ENCODE measurements around the gene SPATS2.
A peak's percentile ranks its signal among the peaks of the same experiment; 100 is the strongest.
"Not testable (repeated sequence)": the region's sequence is repeated elsewhere in the genome, so short reads cannot be mapped to it uniquely, and the experiment has no call there.

Gene SPATS2

DNA sequence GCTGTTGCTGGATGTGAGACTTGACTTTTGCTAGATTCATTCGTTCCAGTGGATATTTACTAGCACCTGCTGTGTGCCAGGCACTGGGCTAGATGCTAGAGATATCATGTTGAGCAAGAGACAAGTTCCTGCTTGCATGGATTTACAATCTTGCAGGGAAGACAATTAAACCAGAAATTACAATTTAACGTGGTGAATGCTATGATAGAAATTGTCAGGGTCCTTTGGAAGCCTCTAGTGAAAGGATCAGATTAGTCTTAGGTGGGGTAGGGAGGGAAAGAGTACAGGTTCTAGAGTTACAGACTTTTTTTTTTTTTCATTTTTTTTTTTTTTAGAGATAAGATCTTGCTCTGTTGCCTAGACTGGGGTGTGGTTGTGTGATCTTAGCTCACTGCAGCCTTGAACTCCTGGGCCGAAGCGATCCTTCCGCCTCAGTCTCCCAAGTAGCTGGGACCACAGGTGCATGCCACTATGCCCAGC lies 36.7 kb downstream of the SPATS2 start:
- no peak for DNase-seq (ENCODE audit: low spot score)
- no peak for FAIRE-seq

DNA sequence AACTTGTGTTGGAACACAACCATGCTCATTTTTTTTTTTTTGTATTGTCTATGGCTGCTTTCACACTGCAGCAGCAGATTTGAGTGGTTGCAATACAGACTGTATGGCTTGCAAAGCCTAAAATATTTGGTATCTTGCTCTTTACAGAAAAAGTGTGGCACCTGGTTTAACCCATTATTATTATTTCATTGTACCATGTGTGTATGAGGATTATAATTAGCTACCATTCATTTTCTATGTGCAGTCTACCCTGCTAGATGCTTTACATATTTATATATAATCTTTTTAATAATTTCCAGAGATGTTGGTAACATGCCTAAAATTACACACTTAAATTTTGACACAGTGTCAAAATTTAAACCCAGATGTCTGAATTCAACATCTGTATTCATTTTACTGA lies 37.7 kb downstream of the SPATS2 start:
- DNase-seq (ENCODE audit: low spot score) (no peak), FAIRE-seq (no peak)

DNA sequence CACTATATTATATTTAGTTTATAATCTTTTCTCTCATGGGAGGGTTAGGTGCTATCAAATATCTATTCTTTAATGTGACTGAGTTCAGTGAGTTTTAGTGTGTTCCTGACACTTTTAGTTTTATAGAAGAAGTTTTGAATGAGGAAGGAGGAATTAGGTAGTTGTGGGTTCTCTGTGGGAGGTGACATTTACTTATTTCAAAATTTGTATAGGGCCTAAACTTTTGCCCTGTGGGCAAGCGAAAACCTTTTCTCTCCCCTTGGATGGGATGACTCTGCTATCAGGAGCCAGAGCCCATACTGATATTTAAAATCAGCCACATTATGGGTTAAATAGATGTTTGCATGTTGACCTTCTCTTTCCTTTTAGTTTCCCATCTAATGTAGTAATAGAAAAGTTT lies 43.6 kb downstream of the SPATS2 start:
- no peak for FAIRE-seq

DNA sequence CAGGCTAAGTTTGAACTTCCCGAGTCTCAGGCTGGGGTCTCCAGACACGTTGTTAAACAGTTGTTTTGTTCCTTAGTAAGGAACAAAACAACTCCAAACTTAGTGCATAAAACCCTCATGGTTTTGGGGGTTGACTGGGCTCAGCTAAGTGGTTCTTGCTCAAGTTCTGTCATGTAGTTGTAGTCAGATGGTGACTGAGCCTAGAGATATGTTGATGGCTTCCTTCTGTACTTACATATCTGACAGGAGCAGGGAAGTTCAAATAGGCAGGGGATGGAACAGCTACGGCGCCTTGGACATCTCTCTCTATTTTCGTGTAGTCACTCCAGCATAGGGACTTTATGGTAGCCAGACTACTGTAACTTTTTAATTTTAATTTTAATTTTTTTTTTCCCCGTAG lies 45.7 kb downstream of the SPATS2 start:
- FAIRE-seq: no peak

More for the DNA sequence above, 43.6 kb downstream of the SPATS2 start:
- DNase-seq (ENCODE audit: low spot score): no peak

DNA sequence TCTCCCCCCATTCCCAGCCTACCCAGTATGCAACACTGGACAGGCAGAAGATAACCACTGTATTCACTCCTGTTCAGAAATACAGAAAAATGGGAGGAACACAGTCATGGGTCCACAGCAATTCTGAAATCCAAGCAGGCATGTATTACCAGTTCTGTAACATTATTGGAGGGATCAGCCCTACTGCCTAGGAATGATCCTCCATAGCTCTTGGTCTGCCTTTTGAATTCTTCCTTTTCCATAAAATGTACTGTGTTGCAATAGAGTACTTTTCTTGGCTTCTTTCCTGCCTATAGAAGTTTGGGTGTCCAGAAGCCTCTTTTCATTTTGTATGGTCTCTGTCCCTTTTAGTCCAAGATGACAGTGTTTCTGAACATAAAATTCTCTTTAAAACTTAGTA lies 46.5 kb downstream of the SPATS2 start:
- FAIRE-seq: no peak
- no peak for DNase-seq (ENCODE audit: low spot score)

More for the DNA sequence above, 45.7 kb downstream of the SPATS2 start:
- DNase-seq (ENCODE audit: low spot score): no peak

DNA sequence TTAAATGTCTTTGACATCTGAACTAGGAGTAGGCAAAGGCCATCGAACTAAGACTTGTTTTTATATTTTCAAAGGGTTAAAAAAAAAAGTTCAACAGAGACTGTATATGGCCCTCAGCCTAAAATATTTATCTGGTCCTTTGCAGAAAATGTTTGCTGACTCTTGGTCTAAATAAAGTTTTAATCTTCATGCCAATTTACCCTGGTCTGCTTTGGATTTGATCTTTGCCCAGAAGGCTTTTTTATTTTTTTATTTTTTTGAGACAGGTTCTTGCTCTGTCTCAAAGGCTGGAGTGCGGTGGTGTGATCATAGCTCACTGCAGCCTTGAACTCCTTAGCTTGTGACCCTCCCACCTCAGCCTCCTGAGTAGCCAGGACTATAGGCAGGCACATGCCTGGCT lies 47.1 kb downstream of the SPATS2 start:
- no peak for DNase-seq (ENCODE audit: low spot score)
- FAIRE-seq: no peak

DNA sequence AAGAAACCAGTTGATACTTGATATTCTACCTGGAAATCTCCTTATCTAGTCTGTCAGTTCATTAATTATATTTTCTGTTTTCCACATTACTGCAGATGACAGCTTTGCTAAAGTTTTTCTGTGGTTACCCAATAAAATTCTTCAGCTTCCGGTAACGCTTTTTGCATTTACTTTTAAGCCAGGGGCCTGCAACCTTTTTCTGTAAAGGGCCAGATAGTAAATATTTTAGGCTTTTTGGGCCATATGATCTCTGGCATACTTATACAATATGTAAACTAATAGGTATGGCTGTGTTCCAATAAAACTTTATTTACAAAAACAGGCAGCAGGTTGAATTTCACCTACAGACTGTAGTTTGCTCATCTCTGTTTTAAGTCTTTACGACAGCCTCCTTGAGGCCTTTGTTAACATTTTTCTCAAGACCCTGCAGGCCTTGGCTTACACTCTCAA lies 48.3 kb downstream of the SPATS2 start:
- no peak for FAIRE-seq
- DNase-seq (ENCODE audit: low spot score): no peak

DNA sequence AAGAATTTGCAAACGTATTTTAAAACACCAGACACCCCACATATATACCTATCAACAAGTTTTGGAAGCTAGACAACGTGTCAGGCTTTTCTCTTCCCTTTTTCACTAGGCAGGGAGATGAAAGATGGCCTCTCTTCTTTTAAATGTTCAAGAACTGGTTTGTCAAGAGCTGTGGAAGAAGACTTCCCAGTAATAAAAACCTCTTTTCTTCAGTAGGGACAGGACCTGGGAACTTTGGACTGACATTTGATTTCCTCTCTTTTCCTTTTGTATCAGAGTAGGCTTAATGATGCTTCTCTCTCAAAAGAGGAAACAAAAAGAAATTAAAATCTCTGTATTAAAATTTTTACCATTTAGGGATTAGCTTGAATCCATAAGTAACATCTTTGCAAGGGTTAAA lies 49.6 kb downstream of the SPATS2 start:
- FAIRE-seq (no peak), DNase-seq (ENCODE audit: low spot score) (no peak)

DNA sequence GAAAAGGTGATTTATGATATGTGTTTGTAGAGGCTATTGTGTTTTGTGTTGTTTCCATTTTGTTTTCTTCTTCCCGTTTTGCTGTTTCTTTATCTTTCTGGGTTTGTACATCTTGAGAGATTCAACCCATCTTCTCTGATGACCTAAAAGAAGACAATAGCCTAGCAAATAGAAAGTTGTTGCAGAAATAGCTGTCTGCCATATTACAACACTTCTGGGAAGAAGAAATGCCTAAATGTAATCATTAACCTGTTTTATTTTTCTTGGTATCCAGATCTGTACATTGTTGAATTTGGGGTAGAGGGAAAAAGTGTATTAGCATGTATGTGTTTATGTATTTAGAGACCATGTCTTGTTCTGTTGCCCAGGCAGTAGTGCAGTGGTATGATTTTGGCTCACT lies 50.3 kb downstream of the SPATS2 start:
- FAIRE-seq (no peak), DNase-seq (ENCODE audit: low spot score) (no peak)

DNA sequence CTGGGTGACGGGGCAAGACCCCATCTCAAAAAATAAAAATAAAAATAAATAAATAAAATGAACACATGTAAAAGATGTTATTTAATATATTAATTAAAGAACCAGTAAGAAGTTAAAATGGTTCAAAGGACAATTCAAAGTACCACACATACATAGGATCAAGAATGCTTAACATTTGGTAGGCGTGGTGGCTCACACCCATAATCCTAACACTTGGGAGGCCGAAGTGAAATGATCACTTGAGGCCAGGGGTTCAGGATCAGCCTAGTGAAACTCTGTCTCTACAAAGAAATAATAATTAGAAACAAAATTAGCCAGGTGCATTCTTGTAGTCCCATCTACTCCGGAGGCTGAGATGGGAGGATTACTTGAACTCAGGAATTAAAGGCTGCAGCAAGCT lies 53.3 kb downstream of the SPATS2 start:
- DNase-seq (ENCODE audit: low spot score): no peak
- FAIRE-seq: no peak

DNA sequence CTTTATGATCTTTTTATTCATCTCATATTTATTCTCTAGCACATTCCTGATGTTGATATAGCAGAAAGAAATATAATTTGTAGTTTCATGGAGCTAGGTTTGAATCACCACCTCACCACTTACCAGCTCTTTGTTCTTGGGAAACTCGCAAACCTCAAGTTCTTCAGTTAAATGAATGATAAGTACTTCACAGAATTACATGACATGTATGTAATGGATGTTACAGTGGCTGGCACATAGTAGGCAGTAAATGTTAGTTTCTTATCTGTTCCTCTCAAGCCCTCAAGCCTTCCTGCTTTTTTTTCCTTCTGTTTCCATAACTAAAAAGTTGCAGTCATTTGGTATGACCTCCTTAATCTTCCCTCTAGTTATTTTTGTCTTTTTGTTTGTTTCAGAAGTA lies 54.9 kb downstream of the SPATS2 start:
- FAIRE-seq (no peak), DNase-seq (ENCODE audit: low spot score) (no peak)

DNA sequence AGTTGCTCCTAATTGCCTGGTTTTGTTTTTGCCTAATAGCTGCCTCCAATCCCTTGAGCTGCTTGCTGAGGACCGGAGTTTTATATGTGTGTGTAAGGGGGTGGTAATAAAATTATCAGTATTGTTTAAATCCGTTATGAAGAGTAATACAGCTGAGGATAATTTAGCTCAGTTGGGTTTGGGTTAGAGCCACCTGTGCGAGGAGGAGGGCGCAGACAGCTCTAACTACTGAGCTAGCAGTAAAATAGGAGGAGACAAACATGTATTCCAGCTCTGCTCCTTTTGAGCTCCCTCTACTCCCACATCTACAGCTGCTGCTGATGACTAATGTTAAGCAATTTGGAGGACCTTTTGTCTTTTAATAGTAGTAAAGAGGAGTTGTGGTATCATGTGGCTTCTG lies 61.5 kb downstream of the SPATS2 start:
- DNase-seq (ENCODE audit: low spot score) (peak; percentile 41), FAIRE-seq (no peak)

DNA sequence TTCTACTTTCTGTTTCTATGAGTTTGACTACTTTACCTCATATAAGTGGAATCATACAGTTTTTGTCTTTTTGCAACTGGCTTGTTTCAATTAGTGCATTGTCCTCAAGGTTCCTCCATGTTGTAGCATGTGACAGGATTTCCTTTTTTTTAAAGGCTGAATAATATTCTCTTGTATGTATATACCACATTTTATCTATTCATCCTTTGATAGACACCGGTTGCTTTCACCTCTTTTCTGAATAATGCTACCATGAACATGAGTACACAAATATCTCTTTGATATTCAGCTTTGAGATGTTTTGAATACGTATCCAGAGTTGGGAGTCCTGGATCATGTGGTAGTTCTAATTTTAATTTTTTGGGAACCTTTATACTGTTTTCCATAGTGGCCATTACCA lies 65.4 kb downstream of the SPATS2 start:
- no peak for FAIRE-seq

DNA sequence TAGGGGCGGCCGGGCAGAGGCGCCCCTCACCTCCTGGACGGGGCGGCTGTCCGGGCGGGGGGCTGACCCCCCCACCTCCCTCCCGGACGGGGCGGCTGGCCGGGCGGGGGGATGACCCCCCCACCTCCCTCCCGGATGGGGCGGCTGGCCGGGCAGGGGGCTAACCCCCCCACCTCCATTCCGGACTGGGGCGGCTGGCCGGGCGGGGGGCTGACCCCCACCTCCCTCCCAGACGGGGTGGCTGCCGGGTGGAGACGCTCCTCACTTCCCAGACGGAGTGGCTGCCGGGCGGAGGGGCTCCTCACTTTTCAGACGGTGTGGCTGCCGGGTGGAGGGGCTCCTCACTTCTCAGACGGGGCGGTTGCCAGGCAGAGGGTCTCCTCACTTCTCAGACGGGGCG lies 69.5 kb downstream of the SPATS2 start:
- not testable (repeated sequence) for DNase-seq (ENCODE audit: low spot score); FAIRE-seq

More for the DNA sequence above, 65.4 kb downstream of the SPATS2 start:
- DNase-seq (ENCODE audit: low spot score): no peak

DNA sequence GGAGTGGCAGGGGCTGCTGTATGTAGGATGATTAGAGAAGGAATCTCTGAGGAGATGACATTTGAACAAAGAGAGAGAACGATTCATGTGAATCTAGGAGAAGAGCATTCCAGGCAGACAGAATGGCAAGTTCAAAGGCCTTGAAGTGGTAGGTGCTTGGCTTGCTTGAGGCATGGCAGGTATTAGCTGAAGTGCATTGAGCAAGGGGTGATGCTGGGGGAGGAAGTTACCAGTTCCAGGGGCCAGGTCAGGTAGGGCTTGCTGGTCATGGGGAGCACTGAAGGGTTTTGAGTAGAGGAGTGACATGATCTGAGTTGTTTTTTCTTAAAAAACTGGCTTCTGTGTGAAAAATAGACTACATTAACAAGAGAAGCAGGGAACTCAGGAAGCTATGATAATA lies 71.8 kb downstream of the SPATS2 start:
- FAIRE-seq (no peak), DNase-seq (ENCODE audit: low spot score) (no peak)

DNA sequence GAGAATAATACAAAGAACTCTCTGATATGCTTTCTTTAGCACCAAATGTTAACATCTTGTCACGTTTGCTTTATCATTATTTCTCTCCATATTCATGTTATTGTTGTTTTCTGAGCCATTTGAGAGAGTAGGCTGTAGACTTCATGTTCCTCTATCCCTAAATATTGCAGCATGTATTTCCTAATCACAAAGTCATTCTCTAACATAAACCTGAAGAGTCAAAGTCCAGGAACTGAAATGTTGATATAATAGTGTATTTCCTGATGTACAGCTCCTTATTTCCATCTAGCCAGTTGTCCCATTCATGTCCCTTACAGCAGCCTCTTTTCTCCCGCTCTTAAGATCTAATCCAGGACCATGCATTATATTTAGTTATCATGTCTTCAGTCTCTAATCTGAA lies 72.8 kb downstream of the SPATS2 start:
- no peak for FAIRE-seq
- DNase-seq (ENCODE audit: low spot score): no peak

DNA sequence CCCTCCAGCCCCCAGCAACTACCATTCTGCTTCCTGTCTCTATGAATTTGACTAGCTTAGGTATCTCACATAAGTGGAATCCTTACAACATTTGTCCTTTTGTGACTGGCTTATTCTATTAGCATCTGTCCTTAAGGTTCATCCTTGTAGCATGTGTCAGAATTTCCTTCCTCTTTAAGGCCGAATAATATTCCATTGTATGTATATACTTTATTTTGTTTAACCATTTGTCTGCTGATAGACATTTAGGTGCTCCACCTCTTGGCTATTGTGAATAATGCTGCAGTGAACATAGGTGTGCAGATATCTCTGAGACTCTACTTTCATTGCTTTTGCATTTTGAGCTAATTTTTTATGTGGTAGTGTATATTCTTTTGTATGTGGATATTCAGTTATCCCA lies 75.7 kb downstream of the SPATS2 start:
- no peak for FAIRE-seq
- DNase-seq (ENCODE audit: low spot score): no peak

DNA sequence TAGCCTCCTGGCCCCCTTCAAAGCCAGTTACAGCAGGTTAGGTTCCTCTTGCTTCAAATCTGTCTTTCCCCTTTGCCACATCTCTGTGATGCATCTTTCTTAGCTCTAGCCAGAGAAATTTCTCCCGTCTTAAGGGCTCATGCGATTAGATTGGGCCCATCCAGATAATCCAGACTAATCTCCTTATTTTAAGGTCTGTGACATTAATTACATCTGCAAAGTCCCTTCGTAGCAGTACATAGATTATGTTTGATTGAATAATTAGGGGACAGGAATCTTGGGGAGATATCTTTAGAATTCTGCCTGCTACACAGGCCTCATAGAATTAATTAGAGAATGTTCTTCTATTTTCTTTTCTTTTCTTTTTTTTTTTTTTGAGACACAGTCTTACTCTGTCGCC lies 79.3 kb downstream of the SPATS2 start:
- FAIRE-seq (no peak), DNase-seq (ENCODE audit: low spot score) (no peak)

DNA sequence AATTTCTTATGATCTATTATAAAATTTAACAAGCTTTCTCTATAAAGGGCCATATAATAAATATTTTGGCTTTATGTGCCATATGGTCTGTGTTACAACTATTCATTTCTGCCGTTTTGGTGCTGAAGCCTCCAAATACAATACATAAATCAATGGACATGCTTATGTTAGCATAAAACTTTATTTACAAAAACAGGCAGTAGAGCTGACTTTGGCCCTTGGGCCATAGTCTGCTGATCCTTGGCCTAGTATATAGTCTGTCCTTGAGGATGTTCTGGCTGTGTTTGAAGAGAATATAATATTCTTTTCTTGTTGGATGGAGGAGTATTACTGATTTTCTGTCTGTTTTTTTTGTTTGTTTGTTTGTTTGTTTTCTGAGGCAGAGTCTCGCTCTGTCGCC lies 81.6 kb downstream of the SPATS2 start:
- FAIRE-seq: no peak
- no peak for DNase-seq (ENCODE audit: low spot score)

DNA sequence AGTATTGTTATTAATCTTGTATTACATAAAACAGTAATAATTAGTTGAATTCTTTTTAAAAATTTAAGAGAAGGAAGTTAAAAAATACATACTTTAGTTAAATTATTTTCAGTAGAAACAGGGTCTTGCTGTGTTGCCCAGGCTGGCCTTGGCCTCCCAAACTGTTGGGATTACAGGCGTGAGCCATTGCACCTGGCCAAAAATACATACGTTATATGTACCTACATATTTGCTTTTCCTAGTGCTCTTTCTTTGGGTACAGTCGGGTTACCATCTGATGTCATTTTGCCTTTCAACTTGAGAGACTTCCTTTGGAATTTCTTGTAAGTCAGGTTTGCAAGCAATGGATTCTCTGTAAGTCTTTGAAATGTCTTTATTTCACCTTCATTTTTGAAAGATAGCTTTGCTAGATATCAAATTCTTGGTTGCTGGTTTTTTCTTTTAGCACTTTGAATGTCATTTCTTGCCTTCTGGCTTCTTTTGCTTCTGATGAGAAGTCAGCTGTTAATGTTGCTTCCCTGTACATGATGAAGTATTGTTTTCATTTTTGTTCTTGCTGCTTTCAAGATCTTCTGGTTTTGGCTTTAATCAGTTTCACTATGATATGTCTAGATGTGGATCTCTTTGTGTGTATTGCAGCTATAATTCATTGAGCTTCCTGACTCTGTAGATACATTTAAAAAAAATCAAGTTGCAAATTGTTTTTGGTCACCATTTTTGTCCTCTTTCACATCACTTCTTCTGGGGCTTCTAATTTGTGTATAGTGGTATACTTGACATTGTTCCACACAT lies 84.4 kb downstream of the SPATS2 start:
- FAIRE-seq: no peak
- no peak for DNase-seq (ENCODE audit: low spot score)

DNA sequence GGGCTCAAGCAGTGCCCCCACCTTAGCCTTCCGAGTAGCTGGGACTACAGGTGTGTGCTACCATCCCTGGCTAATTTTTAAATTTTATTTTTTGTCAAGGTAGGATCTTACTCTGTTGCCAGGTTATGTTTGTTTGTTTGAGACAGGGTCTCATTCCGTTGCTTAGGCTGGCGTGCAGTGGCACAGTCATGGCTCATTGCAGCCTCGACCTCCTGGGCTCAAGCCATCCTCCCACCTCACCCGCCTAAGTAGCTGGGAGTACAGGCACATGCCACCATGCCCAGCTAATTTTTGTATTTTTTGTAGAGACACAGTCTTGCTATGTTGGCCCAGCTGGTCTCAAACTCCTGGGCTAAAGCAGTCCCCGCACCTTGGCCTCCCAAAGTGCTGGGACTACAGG lies 88.2 kb downstream of the SPATS2 start:
- no peak for DNase-seq (ENCODE audit: low spot score)
- FAIRE-seq: no peak

DNA sequence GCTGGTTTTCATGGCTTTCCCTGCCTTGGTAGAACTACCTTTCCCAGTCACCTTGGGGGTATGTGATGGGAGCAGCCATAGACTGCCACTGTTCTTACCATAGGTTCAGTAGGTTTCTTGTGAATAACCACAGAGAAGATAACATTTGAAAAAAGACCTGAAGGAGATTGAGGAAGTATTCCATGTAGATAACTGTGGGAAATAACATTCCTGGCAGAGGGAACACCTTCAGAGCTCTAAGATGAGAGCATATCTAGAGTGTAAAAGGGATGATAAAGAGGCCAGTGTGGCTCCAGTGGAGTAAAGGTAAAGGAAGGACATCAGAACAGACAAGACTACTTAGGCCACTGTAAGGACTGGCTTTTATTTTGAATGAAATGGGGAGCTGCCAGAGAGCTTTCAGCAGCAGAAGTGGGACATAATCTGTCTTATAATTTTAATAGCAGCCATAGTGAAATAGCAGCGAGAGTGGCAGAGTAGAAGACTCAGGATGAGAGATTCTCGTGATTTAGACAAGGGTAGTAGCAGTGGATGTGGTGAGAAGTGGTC lies 88.9 kb downstream of the SPATS2 start:
- FAIRE-seq (no peak), DNase-seq (ENCODE audit: low spot score) (no peak)

DNA sequence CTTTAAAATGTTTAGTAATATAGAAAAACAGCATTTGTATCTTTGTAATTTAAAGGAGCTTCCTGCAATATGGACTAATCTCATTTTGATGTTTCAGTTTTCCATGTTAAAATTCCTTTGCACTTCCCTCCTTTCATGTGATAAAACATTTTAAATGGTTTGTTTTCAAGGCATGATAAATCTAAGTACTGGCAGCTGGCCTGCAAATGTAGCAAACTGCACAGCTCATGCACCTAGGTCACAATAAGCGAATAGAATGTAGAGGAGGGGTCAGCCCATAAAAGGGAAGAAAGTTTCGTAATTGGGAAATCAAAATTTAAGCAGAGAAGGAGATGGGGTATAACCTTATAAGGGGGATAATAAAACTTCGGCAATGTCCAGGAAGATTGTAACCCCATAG lies 91.6 kb downstream of the SPATS2 start:
- DNase-seq (ENCODE audit: low spot score) (no peak), FAIRE-seq (no peak)
